ENCODE results near the gene ZBTB45.

ZBTB45 gene

DNA sequence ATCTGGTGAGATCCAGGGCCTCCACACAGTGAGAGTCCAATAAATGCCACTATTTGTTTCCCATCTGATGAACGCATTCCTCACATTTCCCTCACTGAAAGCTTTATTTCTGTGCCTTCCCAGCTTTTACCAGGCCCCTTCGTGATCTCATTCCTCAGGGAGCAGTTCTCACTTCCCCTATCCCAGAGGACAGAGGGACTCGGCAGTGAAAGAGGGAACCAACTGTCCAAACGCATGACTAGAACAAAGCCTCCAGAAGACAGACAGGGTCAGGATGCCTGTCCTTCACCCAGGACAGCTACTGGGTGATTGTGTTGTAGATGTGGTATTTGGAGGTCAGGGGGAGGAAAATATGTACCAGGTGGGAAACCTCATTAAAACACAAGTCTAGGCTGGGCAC is 2.0 kb upstream of the ZBTB45 start:
- no peak for TF ChIP-seq FOXP2 (optimal IDR thresholded peaks at IDR 0.05; ENCODE audit: borderline replicate concordance, extremely low read depth, extremely low read length, insufficient read depth)
- no peak for TF ChIP-seq POLR2AphosphoS5 (IDR thresholded peaks at IDR 0.05; ENCODE audit: low read depth, low read length)
- TF ChIP-seq, protein P1, sequence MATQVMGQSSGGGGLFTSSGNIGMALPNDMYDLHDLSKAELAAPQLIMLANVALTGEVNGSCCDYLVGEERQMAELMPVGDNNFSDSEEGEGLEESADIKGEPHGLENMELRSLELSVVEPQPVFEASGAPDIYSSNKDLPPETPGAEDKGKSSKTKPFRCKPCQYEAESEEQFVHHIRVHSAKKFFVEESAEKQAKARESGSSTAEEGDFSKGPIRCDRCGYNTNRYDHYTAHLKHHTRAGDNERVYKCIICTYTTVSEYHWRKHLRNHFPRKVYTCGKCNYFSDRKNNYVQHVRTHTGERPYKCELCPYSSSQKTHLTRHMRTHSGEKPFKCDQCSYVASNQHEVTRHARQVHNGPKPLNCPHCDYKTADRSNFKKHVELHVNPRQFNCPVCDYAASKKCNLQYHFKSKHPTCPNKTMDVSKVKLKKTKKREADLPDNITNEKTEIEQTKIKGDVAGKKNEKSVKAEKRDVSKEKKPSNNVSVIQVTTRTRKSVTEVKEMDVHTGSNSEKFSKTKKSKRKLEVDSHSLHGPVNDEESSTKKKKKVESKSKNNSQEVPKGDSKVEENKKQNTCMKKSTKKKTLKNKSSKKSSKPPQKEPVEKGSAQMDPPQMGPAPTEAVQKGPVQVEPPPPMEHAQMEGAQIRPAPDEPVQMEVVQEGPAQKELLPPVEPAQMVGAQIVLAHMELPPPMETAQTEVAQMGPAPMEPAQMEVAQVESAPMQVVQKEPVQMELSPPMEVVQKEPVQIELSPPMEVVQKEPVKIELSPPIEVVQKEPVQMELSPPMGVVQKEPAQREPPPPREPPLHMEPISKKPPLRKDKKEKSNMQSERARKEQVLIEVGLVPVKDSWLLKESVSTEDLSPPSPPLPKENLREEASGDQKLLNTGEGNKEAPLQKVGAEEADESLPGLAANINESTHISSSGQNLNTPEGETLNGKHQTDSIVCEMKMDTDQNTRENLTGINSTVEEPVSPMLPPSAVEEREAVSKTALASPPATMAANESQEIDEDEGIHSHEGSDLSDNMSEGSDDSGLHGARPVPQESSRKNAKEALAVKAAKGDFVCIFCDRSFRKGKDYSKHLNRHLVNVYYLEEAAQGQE (IDR thresholded peaks at IDR 0.05; ENCODE audit: insufficient read depth in 1 of 2, low read depth in 2 of 2, low read length in 2 of 2), result no peak
- TF ChIP-seq SIN3A (IDR thresholded peaks at IDR 0.05; ENCODE audit: borderline replicate concordance, insufficient read depth, low read length), result no peak
- TF ChIP-seq TAF1 (IDR thresholded peaks at IDR 0.05; ENCODE audit: borderline replicate concordance, insufficient read depth, low read length), result no peak

DNA sequence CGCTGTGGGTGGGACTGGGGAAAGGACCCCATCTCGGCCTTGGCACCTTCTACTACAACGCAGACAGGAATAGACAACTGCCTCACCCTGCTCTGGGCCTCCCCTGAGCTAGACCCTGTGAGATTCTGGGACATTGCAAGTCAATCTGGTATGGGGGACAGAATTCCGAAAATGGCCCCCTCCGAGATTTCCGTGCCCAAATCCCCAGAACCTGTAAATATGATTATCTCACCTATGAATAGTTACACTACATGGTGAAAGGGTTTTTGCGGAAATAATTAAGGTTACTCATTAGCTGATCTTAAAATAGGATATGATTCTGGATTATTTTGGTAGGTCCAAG is 618 bp upstream of the ZBTB45 start:
- TF ChIP-seq, protein P1 (IDR thresholded peaks at IDR 0.05; ENCODE audit: insufficient read depth in 1 of 2, low read depth in 2 of 2, low read length in 2 of 2), result no peak

DNA sequence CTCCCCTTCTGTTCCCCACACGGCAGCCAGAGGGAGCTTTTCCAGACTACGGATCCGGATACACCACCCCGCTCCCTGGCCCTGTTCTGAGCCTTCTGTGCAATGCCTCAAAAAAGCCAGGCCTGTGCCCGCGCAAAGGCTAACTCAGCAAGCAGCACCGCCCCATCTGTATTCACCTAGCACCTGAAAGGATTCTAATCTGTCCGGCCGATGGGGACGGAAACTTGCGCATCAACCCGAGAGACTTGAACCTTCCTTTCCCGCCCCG is 589 bp downstream of the ZBTB45 start:
- TF ChIP-seq TAF1 (IDR thresholded peaks at IDR 0.05; ENCODE audit: borderline replicate concordance, insufficient read depth, low read length) (peak; percentile 40; the same call in 1 of the 2 replicates), SIN3A (IDR thresholded peaks at IDR 0.05; ENCODE audit: borderline replicate concordance, insufficient read depth, low read length) (no peak)

DNA sequence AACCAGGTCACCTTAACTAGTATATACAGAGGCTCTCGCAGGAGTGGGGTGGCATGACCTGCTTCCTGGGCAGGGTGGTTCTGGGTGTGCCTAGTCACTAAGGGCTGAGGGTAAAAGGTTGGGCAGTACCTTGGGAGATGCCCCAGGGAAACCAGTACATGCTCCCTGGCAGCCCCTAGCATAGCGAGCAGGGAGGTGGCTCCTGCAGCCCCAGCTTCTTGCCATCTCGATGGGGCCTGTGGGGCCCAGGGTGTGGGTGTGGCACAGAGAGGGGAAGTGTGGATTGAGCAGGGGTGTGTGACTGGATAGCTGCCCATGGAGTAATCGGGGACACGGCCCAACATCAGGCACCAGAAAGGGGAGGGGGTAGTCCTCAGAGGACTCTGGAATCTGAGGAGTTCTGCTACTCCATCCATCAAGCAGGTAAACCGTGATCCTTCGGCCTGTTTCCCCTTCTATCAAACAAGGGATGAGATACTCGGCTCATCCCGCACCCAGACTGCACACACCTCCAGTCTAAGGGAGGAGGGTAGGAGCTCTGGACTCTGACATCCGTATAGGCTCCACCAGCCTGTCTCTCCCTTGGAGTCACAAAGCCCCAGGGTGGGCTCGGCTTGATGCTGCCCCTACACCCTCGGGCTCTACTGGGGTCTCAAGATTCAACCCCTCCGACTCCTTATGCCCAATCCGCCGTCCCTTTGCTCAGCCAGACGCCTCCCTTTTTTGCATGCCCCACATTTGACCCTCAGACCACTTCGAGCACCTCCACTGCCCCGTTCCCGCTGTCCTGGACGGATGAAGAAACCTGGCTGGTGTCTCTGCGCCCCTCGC is 1.1 kb downstream of the ZBTB45 start:
- TF ChIP-seq FOXP2 (optimal IDR thresholded peaks at IDR 0.05; ENCODE audit: borderline replicate concordance, extremely low read depth, extremely low read length, insufficient read depth), result no peak
- TF ChIP-seq, protein P1 (IDR thresholded peaks at IDR 0.05; ENCODE audit: insufficient read depth in 1 of 2, low read depth in 2 of 2, low read length in 2 of 2), result no peak
- no peak for TF ChIP-seq POLR2AphosphoS5 (IDR thresholded peaks at IDR 0.05; ENCODE audit: low read depth, low read length)

DNA sequence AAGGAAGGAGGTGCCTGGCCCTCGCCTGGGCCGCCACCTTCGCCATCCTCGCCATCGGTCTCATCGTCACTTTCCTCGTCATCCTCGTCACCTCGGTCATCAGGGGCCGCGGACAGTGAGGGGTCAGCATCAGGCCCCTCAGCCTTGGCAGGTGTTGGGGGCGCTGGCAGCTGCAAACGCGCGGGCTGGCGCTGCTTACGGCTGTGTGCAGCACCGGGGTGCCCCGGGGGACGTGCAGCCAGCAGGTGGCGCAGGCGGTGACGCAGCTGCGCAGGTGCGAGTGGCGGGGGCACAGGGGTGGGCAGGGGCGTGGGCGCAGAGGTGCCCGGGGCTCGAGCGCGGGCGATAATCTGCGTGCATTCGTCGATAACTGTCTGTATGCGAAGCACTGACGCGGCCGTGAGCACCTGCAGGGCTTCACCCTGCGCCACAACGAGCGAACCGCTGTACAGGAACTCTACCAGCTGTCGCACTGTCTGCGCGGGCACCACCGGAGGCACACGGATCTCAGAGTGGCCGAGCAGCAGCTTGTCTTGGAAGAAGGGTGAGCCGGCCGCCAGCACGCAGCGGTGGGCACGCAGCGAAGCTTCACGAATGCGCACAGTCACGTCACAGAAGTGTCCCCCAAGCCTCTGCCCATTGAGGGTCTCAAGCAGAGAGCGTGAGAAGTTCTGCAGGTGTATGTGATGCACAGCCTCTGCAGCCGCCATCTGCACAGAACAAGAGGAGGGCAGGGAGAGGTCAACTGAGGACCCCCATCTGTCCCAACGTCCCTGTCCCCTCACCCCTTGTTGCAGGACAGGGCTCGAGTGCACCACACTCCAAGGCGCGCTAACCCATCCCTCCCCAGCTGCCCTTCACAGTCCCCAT is 2.4 kb downstream of the ZBTB45 start:
- TF ChIP-seq, protein P1 (IDR thresholded peaks at IDR 0.05; ENCODE audit: insufficient read depth in 1 of 2, low read depth in 2 of 2, low read length in 2 of 2), result no peak
- no peak for TF ChIP-seq POLR2AphosphoS5 (IDR thresholded peaks at IDR 0.05; ENCODE audit: low read depth, low read length)
